Heart left ventricle (tissue), 13 donors: ENCODE results near the gene PIGB.

Experiments
- POLR2A ChIP-seq, 2 donors: fragments of 450-650 bp; IDR thresholded peaks; one replicate each; pipeline ENCODE4 v1.6.1; 2017; ENCODE audit warnings: antibody characterized with exemption in 2 of 2, mild to moderate bottlenecking in 2 of 2, moderate library complexity in 2 of 2
- TF ChIP-seq, protein P1 (sequence below), 12 donors: fragments of 200-600 bp; sonication (generic) in 4 of 12; IDR thresholded peaks; one replicate each; pipeline versions ENCODE4 v1.5.0 to v1.8.0; 2018 to 2022; ENCODE audit warnings: antibody characterized with exemption in 12 of 12, mild to moderate bottlenecking in 5 of 12
- donor health status: ischemic (EF 13 %, LVEDD 7.1; RV severe dilation, severe dysfunction).
- donor health status: DM: no; HTN: yes; CAD: no.
- donor health status: DM: no; HTN: no; CAD: no.
- donor health status: ischemic (EF 25% LVEDD 6.9; RV normal size, moderate dysfunction).
- donor health status: ischemic (EF 25% LVEDD 5.7; RV mildly dilated, moderate dysfunction).
- donor health status: ischemic (EF 35%, LVEDD 5.7; RV mildly dilated, moderate dysfunction).
- donor health status: nonischemic (EF 11% LVEDD 7.7; RV severe dilation, severe dysfunction).
- donor health status: DM: yes; HTN: yes; CAD: no.
- donor health status: PGD.
- donor health status: ischemic (EF 29% LVEDD 5.4; RV normal size, mild dysfunction).
- donor health status: nonischemic (EF 23%, LVEDD 6.1; RV moderate dilation, normal function).

DNA sequence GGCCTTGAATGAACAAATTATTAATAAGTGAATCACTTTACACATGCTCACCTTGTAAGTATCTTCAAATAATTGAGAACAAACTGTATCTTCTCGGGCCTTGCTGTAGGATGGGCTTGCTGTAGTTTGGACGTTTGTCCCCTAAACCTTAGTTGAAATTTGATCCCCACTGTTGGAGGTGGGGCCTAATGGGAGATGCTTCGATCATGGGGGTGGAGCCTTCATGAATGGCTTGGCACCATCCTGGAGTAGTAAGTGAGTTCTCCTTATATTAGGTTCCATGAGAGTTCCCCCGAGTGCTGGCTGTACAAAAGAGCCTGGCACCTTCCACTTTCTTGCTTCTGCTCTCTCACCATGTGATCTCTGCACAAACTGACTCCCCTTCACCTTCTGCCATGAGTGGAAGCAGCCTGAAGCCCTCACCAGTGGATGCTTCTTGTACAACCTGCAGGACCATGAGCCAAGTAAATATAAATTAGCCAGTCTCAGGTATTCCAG, 29.3 kb downstream of the PIGB start:
- TF ChIP-seq, protein P1, sequence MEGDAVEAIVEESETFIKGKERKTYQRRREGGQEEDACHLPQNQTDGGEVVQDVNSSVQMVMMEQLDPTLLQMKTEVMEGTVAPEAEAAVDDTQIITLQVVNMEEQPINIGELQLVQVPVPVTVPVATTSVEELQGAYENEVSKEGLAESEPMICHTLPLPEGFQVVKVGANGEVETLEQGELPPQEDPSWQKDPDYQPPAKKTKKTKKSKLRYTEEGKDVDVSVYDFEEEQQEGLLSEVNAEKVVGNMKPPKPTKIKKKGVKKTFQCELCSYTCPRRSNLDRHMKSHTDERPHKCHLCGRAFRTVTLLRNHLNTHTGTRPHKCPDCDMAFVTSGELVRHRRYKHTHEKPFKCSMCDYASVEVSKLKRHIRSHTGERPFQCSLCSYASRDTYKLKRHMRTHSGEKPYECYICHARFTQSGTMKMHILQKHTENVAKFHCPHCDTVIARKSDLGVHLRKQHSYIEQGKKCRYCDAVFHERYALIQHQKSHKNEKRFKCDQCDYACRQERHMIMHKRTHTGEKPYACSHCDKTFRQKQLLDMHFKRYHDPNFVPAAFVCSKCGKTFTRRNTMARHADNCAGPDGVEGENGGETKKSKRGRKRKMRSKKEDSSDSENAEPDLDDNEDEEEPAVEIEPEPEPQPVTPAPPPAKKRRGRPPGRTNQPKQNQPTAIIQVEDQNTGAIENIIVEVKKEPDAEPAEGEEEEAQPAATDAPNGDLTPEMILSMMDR (IDR thresholded peaks at IDR 0.05), result no peak
- TF ChIP-seq POLR2A (IDR thresholded peaks at IDR 0.05), result no peak
